ENCODE results near the gene PRKG1.

- TF ChIP-seq, protein P1, sequence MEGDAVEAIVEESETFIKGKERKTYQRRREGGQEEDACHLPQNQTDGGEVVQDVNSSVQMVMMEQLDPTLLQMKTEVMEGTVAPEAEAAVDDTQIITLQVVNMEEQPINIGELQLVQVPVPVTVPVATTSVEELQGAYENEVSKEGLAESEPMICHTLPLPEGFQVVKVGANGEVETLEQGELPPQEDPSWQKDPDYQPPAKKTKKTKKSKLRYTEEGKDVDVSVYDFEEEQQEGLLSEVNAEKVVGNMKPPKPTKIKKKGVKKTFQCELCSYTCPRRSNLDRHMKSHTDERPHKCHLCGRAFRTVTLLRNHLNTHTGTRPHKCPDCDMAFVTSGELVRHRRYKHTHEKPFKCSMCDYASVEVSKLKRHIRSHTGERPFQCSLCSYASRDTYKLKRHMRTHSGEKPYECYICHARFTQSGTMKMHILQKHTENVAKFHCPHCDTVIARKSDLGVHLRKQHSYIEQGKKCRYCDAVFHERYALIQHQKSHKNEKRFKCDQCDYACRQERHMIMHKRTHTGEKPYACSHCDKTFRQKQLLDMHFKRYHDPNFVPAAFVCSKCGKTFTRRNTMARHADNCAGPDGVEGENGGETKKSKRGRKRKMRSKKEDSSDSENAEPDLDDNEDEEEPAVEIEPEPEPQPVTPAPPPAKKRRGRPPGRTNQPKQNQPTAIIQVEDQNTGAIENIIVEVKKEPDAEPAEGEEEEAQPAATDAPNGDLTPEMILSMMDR (IDR thresholded peaks at IDR 0.05): no peak
- no peak for TF ChIP-seq EZH2 (IDR thresholded peaks at IDR 0.05; ENCODE audit: borderline replicate concordance, insufficient read depth, low read depth, low read length, poor library complexity, severe bottlenecking)
Measured at GRCh38 chr10:51508156-51508555, 433.9 kb downstream of the PRKG1 start.

Measured in B cell (primary cell).